ENCODE results near the gene XRCC4. TPM values are rescaled to one million over a fixed set of nuclear protein-coding genes. Genes with fewer than 3 reads are reported as not detected.

Gene XRCC4
- total RNA-seq, 4 donors from 2014 or later = 3.7 to 10.3 (median 8.7) TPM

DNA sequence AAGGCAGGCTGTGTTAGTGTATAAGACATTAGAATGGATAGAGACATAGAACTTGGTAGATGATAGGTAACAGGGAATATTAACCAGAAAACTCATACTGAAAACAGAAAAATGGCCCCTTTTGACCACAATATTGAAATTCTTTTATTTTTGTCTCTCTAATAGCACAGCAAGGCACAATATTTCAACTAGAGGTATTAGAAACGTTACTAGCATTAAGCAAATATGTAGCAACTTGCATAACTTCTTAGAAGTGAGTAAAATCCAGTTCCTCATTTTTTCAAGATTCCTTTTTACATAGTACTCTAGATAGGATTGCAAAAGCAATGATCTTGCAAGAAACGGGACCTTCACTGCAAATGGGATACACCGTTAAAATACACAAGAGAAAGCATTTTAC lies 291.5 kb downstream of the XRCC4 start:
- Histone ChIP-seq H3K36me3 (no peaks in the 10 kb centered on the region), H3K27ac (no peak overlapping the region), H3K9me3 (no peaks in the 10 kb centered on the region), H3K4me1 (no peaks in the 10 kb centered on the region), H3K4me3 (no peak overlapping the region), H3K27me3 (no peaks in the 10 kb centered on the region)
- TF ChIP-seq, protein P1, sequence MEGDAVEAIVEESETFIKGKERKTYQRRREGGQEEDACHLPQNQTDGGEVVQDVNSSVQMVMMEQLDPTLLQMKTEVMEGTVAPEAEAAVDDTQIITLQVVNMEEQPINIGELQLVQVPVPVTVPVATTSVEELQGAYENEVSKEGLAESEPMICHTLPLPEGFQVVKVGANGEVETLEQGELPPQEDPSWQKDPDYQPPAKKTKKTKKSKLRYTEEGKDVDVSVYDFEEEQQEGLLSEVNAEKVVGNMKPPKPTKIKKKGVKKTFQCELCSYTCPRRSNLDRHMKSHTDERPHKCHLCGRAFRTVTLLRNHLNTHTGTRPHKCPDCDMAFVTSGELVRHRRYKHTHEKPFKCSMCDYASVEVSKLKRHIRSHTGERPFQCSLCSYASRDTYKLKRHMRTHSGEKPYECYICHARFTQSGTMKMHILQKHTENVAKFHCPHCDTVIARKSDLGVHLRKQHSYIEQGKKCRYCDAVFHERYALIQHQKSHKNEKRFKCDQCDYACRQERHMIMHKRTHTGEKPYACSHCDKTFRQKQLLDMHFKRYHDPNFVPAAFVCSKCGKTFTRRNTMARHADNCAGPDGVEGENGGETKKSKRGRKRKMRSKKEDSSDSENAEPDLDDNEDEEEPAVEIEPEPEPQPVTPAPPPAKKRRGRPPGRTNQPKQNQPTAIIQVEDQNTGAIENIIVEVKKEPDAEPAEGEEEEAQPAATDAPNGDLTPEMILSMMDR (IDR thresholded peaks at IDR 0.05) = no peak
- TF ChIP-seq POLR2A (IDR thresholded peaks at IDR 0.05) = no peak
- DNase-seq = no peak

DNA sequence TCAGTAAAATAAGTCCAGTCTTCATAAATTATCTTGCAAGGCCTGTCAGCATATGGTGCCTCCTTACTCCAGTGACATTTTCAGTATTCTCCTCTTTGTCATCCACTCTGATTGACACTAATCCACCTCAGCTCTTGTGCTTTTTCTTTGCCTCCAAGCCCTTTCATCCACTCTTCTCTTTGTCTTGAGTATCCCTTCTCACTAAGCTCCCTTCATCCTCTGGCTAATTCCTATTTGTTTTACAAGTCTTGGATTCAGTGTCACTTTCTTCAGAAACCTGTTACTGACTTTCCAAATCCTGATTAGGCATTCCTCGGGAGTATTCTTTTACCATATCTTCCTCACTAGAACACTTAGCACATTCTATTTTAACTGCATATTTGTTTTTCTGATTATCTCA lies 293.6 kb downstream of the XRCC4 start:
- no peak for DNase-seq
- H3K4me3 ChIP-seq = no peak overlapping the region
- H3K27me3 ChIP-seq = no peaks in the 10 kb centered on the region
- no peaks in the 10 kb centered on the region for H3K4me1 ChIP-seq
- H3K27ac ChIP-seq = no peak overlapping the region
- no peaks in the 10 kb centered on the region for H3K9me3 ChIP-seq
- no peaks in the 10 kb centered on the region for H3K36me3 ChIP-seq
- TF ChIP-seq, protein P1 (IDR thresholded peaks at IDR 0.05) = no peak

DNA sequence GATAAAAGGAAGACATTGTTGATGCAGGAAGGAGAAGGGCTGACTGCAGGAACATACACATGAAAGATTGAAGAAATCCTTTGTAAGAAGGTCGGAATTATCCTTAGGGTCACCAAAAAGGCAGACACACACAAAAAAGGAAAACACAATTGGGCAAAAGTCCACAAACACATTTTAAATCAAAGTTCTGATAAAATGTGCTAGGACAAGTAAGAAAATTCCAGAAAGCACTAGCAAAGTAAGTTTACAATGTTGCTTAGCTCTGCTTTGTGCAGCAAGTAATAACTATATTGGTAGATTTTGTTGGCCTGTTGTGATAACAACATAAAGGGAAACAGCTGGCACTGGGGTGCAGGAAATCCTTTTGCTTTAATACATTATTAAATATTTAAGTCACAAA lies 294.4 kb downstream of the XRCC4 start:
- no peaks in the 10 kb centered on the region for H3K36me3 ChIP-seq
- no peaks in the 10 kb centered on the region for H3K27me3 ChIP-seq
- no peak for DNase-seq
- TF ChIP-seq, protein P1 (IDR thresholded peaks at IDR 0.05) = no peak
- TF ChIP-seq POLR2A (IDR thresholded peaks at IDR 0.05) = no peak
- H3K27ac ChIP-seq = no peak overlapping the region
- H3K4me1 ChIP-seq = no peaks in the 10 kb centered on the region
- H3K4me3 ChIP-seq = no peak overlapping the region
- no peaks in the 10 kb centered on the region for H3K9me3 ChIP-seq

DNA sequence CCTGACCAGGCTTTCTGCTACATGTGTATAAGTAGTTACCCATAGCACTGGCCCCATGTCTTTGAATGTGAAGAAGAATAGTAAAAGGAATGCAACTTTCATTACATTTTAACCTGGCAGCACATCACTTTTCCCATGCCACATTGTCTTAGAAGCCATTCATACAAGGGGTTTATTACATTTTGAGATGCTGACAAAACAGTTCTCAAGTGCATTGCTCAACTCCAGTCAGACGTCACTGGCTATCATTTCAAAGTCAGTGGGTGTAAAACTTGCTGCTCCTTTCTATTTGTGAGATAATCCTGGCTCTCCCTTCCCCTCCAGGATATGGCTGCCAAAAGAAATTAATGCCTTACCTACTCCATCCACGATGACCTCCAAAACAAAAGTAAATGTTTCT lies 297.2 kb downstream of the XRCC4 start:
- Histone ChIP-seq H3K36me3 (no peaks in the 10 kb centered on the region), H3K4me1 (no peaks in the 10 kb centered on the region), H3K27ac (no peak overlapping the region), H3K4me3 (no peak overlapping the region), H3K9me3 (no peaks in the 10 kb centered on the region), H3K27me3 (no peaks in the 10 kb centered on the region)
- TF ChIP-seq POLR2A (IDR thresholded peaks at IDR 0.05) = no peak
- TF ChIP-seq, protein P1 (IDR thresholded peaks at IDR 0.05) = no peak
- DNase-seq = no peak

DNA sequence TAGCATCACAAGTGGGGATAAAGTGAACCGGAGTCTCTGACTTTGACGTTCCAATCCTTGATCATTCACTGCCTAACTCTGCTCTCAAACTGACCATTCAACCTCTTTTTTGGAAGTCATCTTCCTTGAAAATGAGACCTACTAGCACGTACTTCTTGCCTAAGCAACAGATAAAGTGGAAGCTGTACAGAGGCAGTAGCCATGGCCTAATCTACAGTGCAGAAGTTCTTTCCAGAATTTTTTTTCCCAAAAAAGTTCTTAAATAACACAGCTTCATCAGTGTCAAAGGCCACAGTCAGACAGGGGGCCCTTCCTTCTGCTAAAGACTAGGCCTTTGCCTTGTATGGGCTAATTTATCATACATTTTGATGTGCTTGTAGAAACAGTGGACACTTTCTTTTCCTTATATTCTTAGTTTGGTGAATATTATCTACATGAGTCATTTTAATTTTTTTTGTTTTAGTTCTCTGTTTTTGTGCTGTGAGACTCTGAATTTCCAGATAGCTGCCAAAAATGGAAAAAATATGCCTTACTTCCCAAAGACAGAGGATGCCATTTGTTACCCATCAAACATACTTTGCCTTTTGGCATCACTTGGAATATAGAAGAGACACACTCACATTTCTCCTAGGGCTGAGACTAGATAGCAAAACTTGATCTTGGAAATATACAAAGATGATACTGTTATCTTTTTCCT lies 297.9 kb downstream of the XRCC4 start:
- Histone ChIP-seq H3K27me3 (no peaks in the 10 kb centered on the region), H3K4me3 (no peak overlapping the region), H3K27ac (no peak overlapping the region), H3K36me3 (no peaks in the 10 kb centered on the region), H3K4me1 (no peaks in the 10 kb centered on the region), H3K9me3 (no peaks in the 10 kb centered on the region)
- no peak for TF ChIP-seq POLR2A (IDR thresholded peaks at IDR 0.05)
- TF ChIP-seq, protein P1 (IDR thresholded peaks at IDR 0.05) = no peak
- no peak for DNase-seq

DNA sequence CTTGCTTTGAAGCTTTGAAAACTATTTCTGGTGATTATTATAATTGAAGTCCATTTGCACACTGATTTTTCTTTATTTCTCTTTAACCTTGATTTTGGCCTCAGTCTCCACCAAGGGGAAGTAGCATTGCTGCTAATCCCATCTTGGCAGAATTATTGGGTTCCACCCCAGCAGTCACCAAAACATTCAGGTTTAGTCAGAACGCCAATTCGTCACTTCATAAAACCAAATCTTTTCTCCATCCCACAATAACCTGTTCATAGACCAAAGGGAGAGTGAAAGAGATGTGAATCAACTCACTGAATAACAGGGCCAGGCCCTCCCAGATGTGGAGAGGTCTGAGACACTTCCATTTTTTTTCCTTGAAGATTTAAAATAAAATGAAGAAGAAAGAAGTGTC lies 299.1 kb downstream of the XRCC4 start:
- no peaks in the 10 kb centered on the region for H3K9me3 ChIP-seq
- H3K4me1 ChIP-seq = no peaks in the 10 kb centered on the region
- no peaks in the 10 kb centered on the region for H3K27me3 ChIP-seq
- no peaks in the 10 kb centered on the region for H3K36me3 ChIP-seq
- no peak for DNase-seq
- no peak for TF ChIP-seq POLR2A (IDR thresholded peaks at IDR 0.05)
- TF ChIP-seq, protein P1 (IDR thresholded peaks at IDR 0.05) = no peak
- no peak overlapping the region for H3K4me3 ChIP-seq
- H3K27ac ChIP-seq = no peak overlapping the region
